ENCODE results near the gene LARP1. TPM values are rescaled to one million over a fixed set of nuclear protein-coding genes. Genes with fewer than 3 reads are reported as not detected.

LARP1 gene
- total RNA-seq, 4 donors from 2014 or later, result 109 to 192 (median 133) TPM

GRCh38 chr5:154784856-154785255 lies 29.7 kb downstream of the LARP1 start:
- Histone ChIP-seq H3K27me3 (no peaks in the 10 kb centered on the region), H3K4me3 (replicated peaks in 1 of 3) (no peak overlapping the region), H3K36me3 (no peaks in the 10 kb centered on the region), H3K9me3 (no peaks in the 10 kb centered on the region), H3K27ac (peak overlapping the region in 1 of 3 donors; percentile 4), H3K4me1 (peaks cover 67 to 79% of the 10 kb centered on the region in 2 donors)
- 76 to 85% methylated on average over 2 of the region's 2 CpGs for WGBS, 2 donors
- intact Hi-C loops (cut with DNase I), result no loop called here
- TF ChIP-seq CTCF (IDR thresholded peaks at IDR 0.05) (no peak), POLR2A (IDR thresholded peaks at IDR 0.05) (no peak)
- DNase-seq, result no peak

- DNase-seq, result no peak
- Histone ChIP-seq H3K4me3 (replicated peaks in 1 of 3) (no peak overlapping the region), H3K9me3 (no peaks in the 10 kb centered on the region), H3K4me1 (peaks cover 60 to 68% of the 10 kb centered on the region in 2 donors), H3K36me3 (peaks cover 3 to 7% of the 10 kb centered on the region in 2 donors), H3K27ac (no peak overlapping the region), H3K27me3 (no peaks in the 10 kb centered on the region)
- intact Hi-C loops (cut with DNase I), result no loop called here
- TF ChIP-seq CTCF (IDR thresholded peaks at IDR 0.05) (no peak), POLR2A (IDR thresholded peaks at IDR 0.05) (no peak)
- 58 to 59% methylated on average over 2 of the region's 2 CpGs for WGBS, 2 donors
Observed at GRCh38 chr5:154786414-154786813, 31.2 kb downstream of the LARP1 start.

- intact Hi-C loops (cut with DNase I), result no loop called here
- no peaks in the 10 kb centered on the region for H3K27me3 ChIP-seq
- peak; percentile 19 to 44 for DNase-seq
- no peak for TF ChIP-seq CTCF (IDR thresholded peaks at IDR 0.05)
- TF ChIP-seq POLR2A (IDR thresholded peaks at IDR 0.05), result no peak
- H3K4me1 ChIP-seq, result peaks cover 45 to 54% of the 10 kb centered on the region in 2 donors
- H3K4me3 ChIP-seq (replicated peaks in 1 of 3), result no peak overlapping the region
- 51 to 53% methylated on average over 5 of the region's 5 CpGs for WGBS, 2 donors
- peaks cover 7 to 13% of the 10 kb centered on the region in 2 donors for H3K36me3 ChIP-seq
- H3K9me3 ChIP-seq, result no peaks in the 10 kb centered on the region
- peak overlapping the region in 2 of 3 donors; percentile 13 to 37 for H3K27ac ChIP-seq
Observed at GRCh38 chr5:154788212-154788611, 33.0 kb downstream of the LARP1 start.

GRCh38 chr5:154791535-154791934 lies 36.4 kb downstream of the LARP1 start:
- no peak for DNase-seq
- H3K36me3 ChIP-seq, result peaks cover 11 to 33% of the 10 kb centered on the region in 2 donors
- intact Hi-C loops (cut with DNase I), result no loop called here
- TF ChIP-seq CTCF (IDR thresholded peaks at IDR 0.05) (no peak), POLR2A (IDR thresholded peaks at IDR 0.05) (no peak)
- 94 to 98% methylated on average over 3 of the region's 3 CpGs for WGBS, 2 donors
- peaks cover 15 to 26% of the 10 kb centered on the region in 2 donors for H3K4me1 ChIP-seq
- no peak overlapping the region for H3K4me3 ChIP-seq (replicated peaks in 1 of 3)
- peak overlapping the region in 1 of 3 donors; percentile 43 for H3K27ac ChIP-seq
- H3K27me3 ChIP-seq, result no peaks in the 10 kb centered on the region
- no peaks in the 10 kb centered on the region for H3K9me3 ChIP-seq

- peak; percentile 37 to 47 for DNase-seq
- no peak overlapping the region for H3K4me3 ChIP-seq (replicated peaks in 1 of 3)
- peaks cover 0 to 6% of the 10 kb centered on the region in 2 donors for H3K4me1 ChIP-seq
- H3K36me3 ChIP-seq, result peaks cover 11 to 33% of the 10 kb centered on the region in 2 donors
- no peaks in the 10 kb centered on the region for H3K9me3 ChIP-seq
- intact Hi-C loops (cut with DNase I), result no loop called here
- no peak for TF ChIP-seq POLR2A (IDR thresholded peaks at IDR 0.05)
- TF ChIP-seq CTCF (IDR thresholded peaks at IDR 0.05), result no peak
- 88 to 92% methylated on average over 25 to 32 of the region's 32 CpGs for WGBS, 2 donors
- no peaks in the 10 kb centered on the region for H3K27me3 ChIP-seq
- H3K27ac ChIP-seq, result peak overlapping the region in 2 of 3 donors; percentile 7 to 57
Observed at GRCh38 chr5:154793599-154794524, 38.7 kb downstream of the LARP1 start.
